ENCODE measurements around the gene NAV2.

GRCh38 chr11:19956228-19956627 lies 243.6 kb downstream of the NAV2 start:
- no peak for TF ChIP-seq POLR2A (IDR thresholded peaks at IDR 0.05; ENCODE audit: low read length)
- no peak for TF ChIP-seq GATA1 (IDR thresholded peaks at IDR 0.05; ENCODE audit: low read depth, low read length)

Data from erythroblast (primary cell).